ENCODE results near the gene GPR176. TPM values are rescaled to one million over a fixed set of nuclear protein-coding genes. Genes with fewer than 3 reads are reported as not detected.

Gene GPR176
- total RNA-seq, 2 donors from 2014 or later: 0.82 to 2.2 TPM

DNA sequence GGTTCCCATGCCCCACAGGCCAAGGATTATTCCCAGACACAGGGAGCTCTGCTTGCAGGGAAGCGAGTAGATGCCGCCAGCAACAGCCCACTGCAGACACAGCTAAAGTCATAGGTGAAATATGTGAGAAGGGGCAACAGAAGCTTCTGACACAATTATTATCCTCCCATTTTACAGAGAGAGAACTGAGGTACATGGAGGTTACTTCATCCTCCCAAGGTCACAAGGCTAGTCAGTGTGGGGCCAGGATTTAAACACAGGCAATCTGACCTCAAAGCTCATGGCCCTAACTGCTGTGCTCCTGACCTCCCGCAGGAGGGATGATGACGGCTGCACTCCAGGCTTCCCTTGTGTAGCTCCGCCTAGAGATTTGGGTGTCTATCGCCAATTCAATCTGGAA lies 121.7 kb downstream of the GPR176 start:
- TF ChIP-seq, protein P1, sequence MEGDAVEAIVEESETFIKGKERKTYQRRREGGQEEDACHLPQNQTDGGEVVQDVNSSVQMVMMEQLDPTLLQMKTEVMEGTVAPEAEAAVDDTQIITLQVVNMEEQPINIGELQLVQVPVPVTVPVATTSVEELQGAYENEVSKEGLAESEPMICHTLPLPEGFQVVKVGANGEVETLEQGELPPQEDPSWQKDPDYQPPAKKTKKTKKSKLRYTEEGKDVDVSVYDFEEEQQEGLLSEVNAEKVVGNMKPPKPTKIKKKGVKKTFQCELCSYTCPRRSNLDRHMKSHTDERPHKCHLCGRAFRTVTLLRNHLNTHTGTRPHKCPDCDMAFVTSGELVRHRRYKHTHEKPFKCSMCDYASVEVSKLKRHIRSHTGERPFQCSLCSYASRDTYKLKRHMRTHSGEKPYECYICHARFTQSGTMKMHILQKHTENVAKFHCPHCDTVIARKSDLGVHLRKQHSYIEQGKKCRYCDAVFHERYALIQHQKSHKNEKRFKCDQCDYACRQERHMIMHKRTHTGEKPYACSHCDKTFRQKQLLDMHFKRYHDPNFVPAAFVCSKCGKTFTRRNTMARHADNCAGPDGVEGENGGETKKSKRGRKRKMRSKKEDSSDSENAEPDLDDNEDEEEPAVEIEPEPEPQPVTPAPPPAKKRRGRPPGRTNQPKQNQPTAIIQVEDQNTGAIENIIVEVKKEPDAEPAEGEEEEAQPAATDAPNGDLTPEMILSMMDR (IDR thresholded peaks at IDR 0.05): no peak
- H3K4me3 ChIP-seq: no peak overlapping the region
- H3K36me3 ChIP-seq: no peaks in the 10 kb centered on the region
- no peak overlapping the region for H3K9ac ChIP-seq (ENCODE audit: low read depth in 2 of 2, low read length in 2 of 2)
- H3K27me3 ChIP-seq: no peaks in the 10 kb centered on the region
- no peak overlapping the region for H3K27ac ChIP-seq
- no peaks in the 10 kb centered on the region for H3K9me3 ChIP-seq
- DNase-seq: no peak
- intact Hi-C loops (cut with DNase I): no loop called here
- H3K4me1 ChIP-seq: no peaks in the 10 kb centered on the region

DNA sequence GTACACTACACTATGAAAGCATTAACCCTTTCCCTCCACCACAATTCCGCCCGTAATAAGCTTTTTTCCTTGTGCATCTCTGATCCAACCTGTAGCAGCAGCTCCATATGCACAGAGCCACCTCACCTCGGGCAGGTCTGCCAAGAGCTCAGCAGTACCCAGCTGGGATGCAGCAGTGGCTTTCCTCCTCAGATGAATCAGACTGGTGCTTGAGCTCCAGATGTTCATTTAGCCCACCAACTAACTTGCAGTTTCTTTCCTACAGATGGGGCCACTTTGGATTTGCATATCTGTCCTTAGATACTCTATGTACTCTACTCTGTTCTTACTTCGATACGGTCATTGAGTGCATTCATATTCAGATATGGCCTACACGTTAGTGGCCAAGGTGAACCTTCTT lies 122.7 kb downstream of the GPR176 start:
- Histone ChIP-seq H3K9ac (ENCODE audit: low read depth in 2 of 2, low read length in 2 of 2) (no peak overlapping the region), H3K27ac (no peak overlapping the region), H3K4me1 (no peaks in the 10 kb centered on the region), H3K4me3 (no peak overlapping the region), H3K36me3 (no peaks in the 10 kb centered on the region), H3K9me3 (no peaks in the 10 kb centered on the region), H3K27me3 (no peaks in the 10 kb centered on the region)
- intact Hi-C loops (cut with DNase I): no loop called here
- TF ChIP-seq, protein P1 (IDR thresholded peaks at IDR 0.05): no peak
- DNase-seq: no peak

DNA sequence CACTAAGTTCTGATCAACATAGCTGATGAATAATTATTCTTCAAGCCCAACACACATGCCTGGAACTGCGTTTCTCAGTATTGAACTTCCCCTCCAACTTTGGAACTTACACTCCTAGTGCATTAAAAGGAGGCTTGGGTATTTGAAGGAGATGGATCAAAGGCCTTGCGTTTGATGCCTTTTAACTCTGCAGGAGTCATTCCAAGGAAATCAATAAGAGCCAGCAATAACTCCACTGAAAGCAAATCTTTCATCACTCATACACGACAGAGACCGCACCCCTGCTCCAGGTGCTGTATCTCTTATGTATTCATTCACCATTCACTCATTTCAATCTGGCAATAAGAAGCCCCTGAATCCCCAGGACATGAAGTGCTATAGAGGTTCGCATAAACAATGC lies 123.5 kb downstream of the GPR176 start:
- no peaks in the 10 kb centered on the region for H3K27me3 ChIP-seq
- TF ChIP-seq, protein P1 (IDR thresholded peaks at IDR 0.05): no peak
- no peak for DNase-seq
- no peak overlapping the region for H3K27ac ChIP-seq
- H3K9me3 ChIP-seq: no peaks in the 10 kb centered on the region
- H3K9ac ChIP-seq (ENCODE audit: low read depth in 2 of 2, low read length in 2 of 2): no peak overlapping the region
- H3K36me3 ChIP-seq: no peaks in the 10 kb centered on the region
- intact Hi-C loops (cut with DNase I): no loop called here
- no peaks in the 10 kb centered on the region for H3K4me1 ChIP-seq
- H3K4me3 ChIP-seq: no peak overlapping the region

DNA sequence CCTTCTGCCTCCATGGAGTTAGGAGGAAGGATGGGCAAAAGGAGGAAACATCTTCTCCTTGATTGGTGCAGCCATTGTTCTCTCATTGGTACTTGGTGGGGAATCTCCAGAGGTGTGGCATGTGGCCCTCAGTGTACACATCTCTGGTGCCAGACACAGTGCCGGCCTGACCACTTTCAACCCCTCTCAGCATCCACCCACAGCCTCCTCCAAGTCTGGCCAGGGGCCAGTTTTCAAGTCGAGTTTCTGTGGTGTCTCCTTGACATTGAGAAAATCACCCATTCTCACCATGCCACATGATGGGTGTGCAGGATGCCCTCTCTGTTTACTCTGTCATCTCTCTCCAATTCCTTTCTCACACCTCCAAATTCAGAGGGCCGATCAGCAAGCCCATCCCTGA lies 124.6 kb downstream of the GPR176 start:
- H3K4me3 ChIP-seq: no peak overlapping the region
- H3K36me3 ChIP-seq: no peaks in the 10 kb centered on the region
- no peaks in the 10 kb centered on the region for H3K4me1 ChIP-seq
- TF ChIP-seq, protein P1 (IDR thresholded peaks at IDR 0.05): no peak
- DNase-seq: no peak
- H3K9me3 ChIP-seq: no peaks in the 10 kb centered on the region
- no peak overlapping the region for H3K9ac ChIP-seq (ENCODE audit: low read depth in 2 of 2, low read length in 2 of 2)
- H3K27ac ChIP-seq: no peak overlapping the region
- intact Hi-C loops (cut with DNase I): no loop called here
- H3K27me3 ChIP-seq: no peaks in the 10 kb centered on the region

DNA sequence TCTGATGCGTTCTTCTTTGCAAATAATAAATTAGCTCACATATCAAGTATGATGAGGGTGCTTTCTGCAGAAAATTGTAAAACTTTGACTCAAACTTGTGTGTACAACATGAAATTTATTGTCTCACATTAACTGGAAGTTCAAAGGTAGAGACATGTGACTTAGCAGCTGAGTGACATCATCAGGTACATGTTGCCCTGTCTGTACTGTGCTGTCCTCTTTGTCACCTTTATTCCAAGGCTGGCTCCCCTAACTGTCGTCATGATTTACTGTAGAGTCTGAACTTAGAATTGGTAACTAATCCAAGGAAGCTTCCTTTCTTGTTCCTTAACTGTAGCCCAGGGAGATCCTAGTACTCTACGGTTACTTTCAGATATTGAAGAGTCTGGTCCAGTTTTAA lies 125.1 kb downstream of the GPR176 start:
- no peak overlapping the region for H3K9ac ChIP-seq (ENCODE audit: low read depth in 2 of 2, low read length in 2 of 2)
- H3K4me3 ChIP-seq: no peak overlapping the region
- TF ChIP-seq, protein P1 (IDR thresholded peaks at IDR 0.05): no peak
- H3K9me3 ChIP-seq: no peaks in the 10 kb centered on the region
- no peaks in the 10 kb centered on the region for H3K4me1 ChIP-seq
- H3K36me3 ChIP-seq: no peaks in the 10 kb centered on the region
- H3K27me3 ChIP-seq: no peaks in the 10 kb centered on the region
- no peak for DNase-seq
- no peak overlapping the region for H3K27ac ChIP-seq
- intact Hi-C loops (cut with DNase I): no loop called here

DNA sequence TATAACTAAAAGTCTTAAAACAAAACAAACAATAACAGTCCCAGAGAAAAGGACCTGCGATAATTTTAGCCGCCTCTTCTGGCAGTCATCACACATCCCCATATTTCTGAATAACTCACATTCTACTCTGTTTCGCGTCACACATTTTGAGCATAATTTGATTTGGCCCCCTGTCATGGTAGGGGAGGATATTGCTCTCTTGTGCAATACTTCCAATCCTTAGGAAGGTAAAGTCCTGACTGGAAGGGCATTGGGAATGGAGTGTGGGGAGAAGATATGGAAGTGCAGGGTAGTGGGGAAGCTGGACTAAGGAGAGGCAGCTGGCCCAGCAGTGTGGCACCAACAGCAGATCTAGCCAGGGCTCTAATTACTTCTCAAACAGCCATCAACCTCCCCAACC lies 126.1 kb downstream of the GPR176 start:
- Histone ChIP-seq H3K36me3 (no peaks in the 10 kb centered on the region), H3K27ac (no peak overlapping the region), H3K4me1 (no peaks in the 10 kb centered on the region), H3K9ac (ENCODE audit: low read depth in 2 of 2, low read length in 2 of 2) (no peak overlapping the region), H3K27me3 (no peaks in the 10 kb centered on the region), H3K9me3 (no peaks in the 10 kb centered on the region), H3K4me3 (no peak overlapping the region)
- TF ChIP-seq, protein P1 (IDR thresholded peaks at IDR 0.05): no peak
- DNase-seq: no peak
- intact Hi-C loops (cut with DNase I): no loop called here

All from colonic mucosa (tissue), 4 donors.